MM.1S (cell line): ENCODE data around the gene DMKN.

Experiments used
- DNase-seq: peaks from one replicate; pipeline ENCODE4 v3.0.0-alpha.2; 2015
- H2AFZ ChIP-seq: fragments of 300-600 bp; sonication (generic); 2 replicates; pipeline ENCODE4 v1.6.0; 2016; ENCODE audit warnings: antibody characterized with exemption, low read length
- H3F3A ChIP-seq: fragments of 300-600 bp; sonication (generic); 2 replicates; pipeline ENCODE4 v1.6.1; 2016; ENCODE audit warnings: mild to moderate bottlenecking, antibody characterized with exemption, low read length, moderate library complexity, mixed read lengths; ENCODE audit not compliant: insufficient read depth
- H3K27ac ChIP-seq: fragments of 300-600 bp; sonication (generic); 2 replicates; pipeline ENCODE4 v1.5.1; 2016; ENCODE audit warnings: mild to moderate bottlenecking, low read length
- H3K27me3 ChIP-seq: fragments of 300-600 bp; sonication (generic); replicated peaks from 2 replicates; pipeline ENCODE4 v1.6.0; 2016; ENCODE audit warnings: low read length; ENCODE audit not compliant: insufficient read depth
- H3K36me3 ChIP-seq: fragments of 300-600 bp; sonication (generic); replicated peaks from 2 replicates; pipeline ENCODE4 v1.6.1; 2016; ENCODE audit warnings: mild to moderate bottlenecking, low read length, mixed read lengths; ENCODE audit not compliant: insufficient read depth
- H3K4me1 ChIP-seq: fragments of 300-600 bp; sonication (generic); 2 replicates; pipeline ENCODE4 v1.6.1; 2016; ENCODE audit warnings: low read length, mixed read lengths
- H3K4me2 ChIP-seq: fragments of 300-600 bp; sonication (generic); 2 replicates; pipeline ENCODE4 v1.6.0; 2016; ENCODE audit warnings: low read depth, low read length
- H3K4me3 ChIP-seq: fragments of 300-600 bp; sonication (generic); 2 replicates; pipeline ENCODE4 v1.5.1; 2016; ENCODE audit warnings: low read length, mixed read lengths
- H3K79me2 ChIP-seq: fragments of 300-600 bp; sonication (generic); 2 replicates; pipeline ENCODE4 v1.6.1; 2016; ENCODE audit warnings: mixed run types, low read length, mixed read lengths
- H3K9ac ChIP-seq: fragments of 300-600 bp; sonication (generic); 2 replicates; pipeline ENCODE4 v1.6.1; 2016; ENCODE audit warnings: low read length, mixed read lengths
- H3K9me2 ChIP-seq: fragments of 300-600 bp; sonication (generic); replicated peaks from 2 replicates; pipeline ENCODE4 v1.6.1; 2016; ENCODE audit warnings: mild to moderate bottlenecking, low read length, mixed read lengths; ENCODE audit not compliant: insufficient read depth
- H3K9me3 ChIP-seq: fragments of 300-600 bp; sonication (generic); replicated peaks from 2 replicates; pipeline ENCODE4 v1.6.1; 2016; ENCODE audit warnings: mild to moderate bottlenecking, low read length, mixed read lengths; ENCODE audit not compliant: insufficient read depth
- H4K20me1 ChIP-seq: fragments of 300-600 bp; sonication (generic); 2 replicates; pipeline ENCODE4 v1.6.1; 2016; ENCODE audit warnings: mild to moderate bottlenecking, low read length, moderate library complexity, mixed read lengths; ENCODE audit not compliant: insufficient read depth
- EZH2 ChIP-seq: fragments of 300-600 bp; sonication (generic); optimal IDR thresholded peaks from 2 replicates; pipeline ENCODE3; 2017; ENCODE audit warnings: low read depth, mild to moderate bottlenecking, antibody characterized with exemption, low read length, mixed read lengths
- EZH2phosphoT487 ChIP-seq: fragments of 300-600 bp; sonication (generic); IDR thresholded peaks from 2 replicates; pipeline ENCODE4 v1.6.1; 2018; ENCODE audit warnings: antibody characterized with exemption, low read length
- TF ChIP-seq, protein P1 (sequence below): fragments of 300-600 bp; sonication (generic); IDR thresholded peaks from 2 replicates; pipeline ENCODE4 v1.5.1; 2016; ENCODE audit warnings: antibody characterized with exemption, low read length, mixed read lengths

The DMKN gene

GRCh38 chr19:35493971-35494370, 19.5 kb downstream of the DMKN start:
- Histone ChIP-seq H3K27me3 (peaks cover 91% of the 10 kb centered on the region), H4K20me1 (no peaks in the 10 kb centered on the region), H2AFZ (no peak overlapping the region), H3K9me2 (no peaks in the 10 kb centered on the region), H3K27ac (no peak overlapping the region), H3K36me3 (no peaks in the 10 kb centered on the region), H3K4me3 (no peak overlapping the region), H3K4me1 (0 out of 2 replicates have a peak, but pooled peaks cover 3% of the 10 kb centered on the region), H3K9me3 (no peaks in the 10 kb centered on the region), H3K4me2 (no peak overlapping the region), H3K79me2 (no peaks in the 10 kb centered on the region), H3K9ac (no peak overlapping the region), H3F3A (no peaks in the 10 kb centered on the region)
- TF ChIP-seq, protein P1, sequence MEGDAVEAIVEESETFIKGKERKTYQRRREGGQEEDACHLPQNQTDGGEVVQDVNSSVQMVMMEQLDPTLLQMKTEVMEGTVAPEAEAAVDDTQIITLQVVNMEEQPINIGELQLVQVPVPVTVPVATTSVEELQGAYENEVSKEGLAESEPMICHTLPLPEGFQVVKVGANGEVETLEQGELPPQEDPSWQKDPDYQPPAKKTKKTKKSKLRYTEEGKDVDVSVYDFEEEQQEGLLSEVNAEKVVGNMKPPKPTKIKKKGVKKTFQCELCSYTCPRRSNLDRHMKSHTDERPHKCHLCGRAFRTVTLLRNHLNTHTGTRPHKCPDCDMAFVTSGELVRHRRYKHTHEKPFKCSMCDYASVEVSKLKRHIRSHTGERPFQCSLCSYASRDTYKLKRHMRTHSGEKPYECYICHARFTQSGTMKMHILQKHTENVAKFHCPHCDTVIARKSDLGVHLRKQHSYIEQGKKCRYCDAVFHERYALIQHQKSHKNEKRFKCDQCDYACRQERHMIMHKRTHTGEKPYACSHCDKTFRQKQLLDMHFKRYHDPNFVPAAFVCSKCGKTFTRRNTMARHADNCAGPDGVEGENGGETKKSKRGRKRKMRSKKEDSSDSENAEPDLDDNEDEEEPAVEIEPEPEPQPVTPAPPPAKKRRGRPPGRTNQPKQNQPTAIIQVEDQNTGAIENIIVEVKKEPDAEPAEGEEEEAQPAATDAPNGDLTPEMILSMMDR: no peak
- TF ChIP-seq EZH2phosphoT487: no peak
- no peak for TF ChIP-seq EZH2
- DNase-seq: no peak

DNA sequence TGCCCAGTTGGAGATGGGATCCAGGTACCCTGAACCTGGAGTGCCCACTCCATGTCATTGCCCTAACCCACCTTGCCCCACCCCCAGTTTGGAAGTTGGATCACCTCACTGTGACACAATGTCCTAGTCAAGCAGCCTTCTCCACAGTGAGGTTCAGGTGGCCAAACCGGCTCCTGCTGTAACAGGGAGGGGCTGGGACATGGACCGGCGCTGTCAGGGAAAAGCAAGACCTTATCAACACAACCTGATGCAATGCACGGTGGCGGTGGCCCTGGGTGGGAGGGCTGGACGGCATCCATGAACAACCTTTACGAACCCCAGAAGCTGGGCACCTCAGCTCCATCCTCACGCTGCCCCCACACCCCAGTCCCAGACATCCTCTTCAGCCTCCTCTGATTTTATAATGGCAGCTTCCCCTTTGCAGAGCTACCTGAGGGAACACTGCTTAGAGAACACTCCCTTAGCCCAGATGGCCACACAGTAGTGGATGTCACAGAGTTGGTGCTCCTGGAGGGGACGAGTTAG, 21.6 kb downstream of the DMKN start:
- Histone ChIP-seq H3K9me2 (no peaks in the 10 kb centered on the region), H3K4me2 (no peak overlapping the region), H3K9me3 (no peaks in the 10 kb centered on the region), H3K4me3 (no peak overlapping the region), H3K4me1 (0 out of 2 replicates have a peak, but pooled peaks cover 3% of the 10 kb centered on the region), H3K9ac (no peak overlapping the region), H3K27me3 (peaks cover 91% of the 10 kb centered on the region), H4K20me1 (no peaks in the 10 kb centered on the region), H3K27ac (no peak overlapping the region), H3K36me3 (no peaks in the 10 kb centered on the region), H3K79me2 (no peaks in the 10 kb centered on the region), H3F3A (no peaks in the 10 kb centered on the region), H2AFZ (no peak overlapping the region)
- TF ChIP-seq, protein P1: no peak
- no peak for TF ChIP-seq EZH2
- no peak for TF ChIP-seq EZH2phosphoT487
- no peak for DNase-seq

DNA sequence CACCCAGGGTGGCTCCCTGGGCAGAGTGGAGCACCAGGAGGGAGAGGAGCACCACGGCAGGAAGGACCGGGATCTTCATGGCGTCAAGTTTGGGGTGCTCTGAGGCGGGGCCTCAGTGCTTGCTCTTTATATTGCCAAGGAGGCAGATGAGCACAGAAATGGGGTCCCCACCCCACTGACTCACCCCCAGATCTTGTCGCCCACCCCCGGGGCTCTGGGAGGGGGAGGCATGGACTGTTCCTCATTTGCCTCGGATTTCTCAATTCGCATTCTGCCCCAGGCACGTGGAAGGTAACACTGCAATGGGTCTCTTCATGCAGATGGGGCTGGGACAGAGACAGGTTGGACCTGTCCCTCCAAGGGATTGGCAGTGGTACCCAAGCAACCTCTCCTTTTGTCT, 23.1 kb downstream of the DMKN start, which contains the start of gene KRTDAP:
KRTDAP (minus strand) TSS at position 101 of the 400 bp plus-strand sequence; CDS start at position 79, 22 bp downstream.
- TF ChIP-seq, protein P1: no peak
- TF ChIP-seq EZH2: no peak
- TF ChIP-seq EZH2phosphoT487: no peak
- Histone ChIP-seq H4K20me1 (no peaks in the 10 kb centered on the region), H3F3A (no peaks in the 10 kb centered on the region), H3K9me3 (no peaks in the 10 kb centered on the region), H3K27ac (no peak within 1 kb of the TSS), H2AFZ (no peak within 1 kb of the TSS), H3K9ac (no peak within 1 kb of the TSS), H3K27me3 (peaks cover 96% of the 10 kb centered on the region), H3K79me2 (no peaks in the 10 kb centered on the region), H3K4me1 (0 out of 2 replicates have a peak, but pooled peaks cover 3% of the 10 kb centered on the region), H3K4me3 (no peak within 1 kb of the TSS), H3K36me3 (no peaks in the 10 kb centered on the region), H3K4me2 (no peak within 1 kb of the TSS), H3K9me2 (no peaks in the 10 kb centered on the region)
- DNase-seq: no peak
